OCI-LY1 (cell line): ENCODE results near the gene C4orf51.

Experiments used
- H2AFZ ChIP-seq: fragments of 200-600 bp; sonication (generic), shearing (Covaris generic); 2 replicates; pipeline ENCODE4 v1.6.0; 2014; ENCODE audit warnings: antibody characterized with exemption, mild to moderate bottlenecking, low read length
- H3F3A ChIP-seq: fragments of 200-600 bp; sonication (generic), shearing (Covaris generic); 2 replicates; pipeline ENCODE4 v1.6.0; 2014; ENCODE audit warnings: mild to moderate bottlenecking, antibody characterized with exemption, low read length, moderate library complexity; ENCODE audit not compliant: insufficient read depth
- H3K27ac ChIP-seq: fragments of 200-600 bp; sonication (generic); 2 replicates; pipeline ENCODE4 v1.5.1; 2014; ENCODE audit warnings: low read length, mixed run types, mild to moderate bottlenecking, low read depth; ENCODE audit not compliant: poor library complexity, severe bottlenecking
- H3K27me3 ChIP-seq: fragments of 200-600 bp; sonication (generic); 2 replicates; pipeline ENCODE4 v1.6.0; 2014; ENCODE audit warnings: antibody characterized with exemption, mild to moderate bottlenecking, low read length, moderate library complexity; ENCODE audit not compliant: insufficient read depth
- H3K36me3 ChIP-seq: fragments of 200-600 bp; sonication (generic); 2 replicates; pipeline ENCODE4 v1.6.1; 2014; ENCODE audit warnings: mild to moderate bottlenecking, antibody characterized with exemption, low read length, moderate library complexity, mixed read lengths; ENCODE audit not compliant: insufficient read depth
- H3K4me1 ChIP-seq: fragments of 200-600 bp; sonication (generic); 2 replicates; pipeline ENCODE4 v1.5.1; 2014; ENCODE audit warnings: mild to moderate bottlenecking, low read length, moderate library complexity; ENCODE audit not compliant: insufficient read depth, severe bottlenecking
- H3K4me2 ChIP-seq: fragments of 200-600 bp; sonication (generic), shearing (Covaris generic); 2 replicates; pipeline ENCODE4 v1.6.1; 2014; ENCODE audit warnings: low read length
- H3K4me3 ChIP-seq: fragments of 200-600 bp; sonication (generic); 2 replicates; pipeline ENCODE4 v1.5.1; 2014; ENCODE audit warnings: low read length, low read depth, mild to moderate bottlenecking, mixed read lengths; ENCODE audit not compliant: poor library complexity, severe bottlenecking
- H3K79me2 ChIP-seq: fragments of 200-600 bp; shearing (Covaris generic); 2 replicates; pipeline ENCODE4 v1.6.1; 2016; ENCODE audit warnings: mixed run types, low read length, mixed read lengths; ENCODE audit not compliant: insufficient read depth
- H3K9ac ChIP-seq: fragments of 200-600 bp; sonication (generic), shearing (Covaris generic); 2 replicates; pipeline ENCODE4 v1.6.1; 2014; ENCODE audit warnings: mild to moderate bottlenecking, low read length, mixed read lengths
- H3K9me2 ChIP-seq: fragments of 200-600 bp; sonication (generic), shearing (Covaris generic); 2 replicates; pipeline ENCODE4 v1.6.1; 2014; ENCODE audit warnings: low read depth, mild to moderate bottlenecking, low read length, mixed read lengths
- H3K9me3 ChIP-seq: fragments of 200-600 bp; shearing (Covaris generic); 2 replicates; pipeline ENCODE4 v1.6.1; 2014; ENCODE audit warnings: low read length, mixed read lengths
- H4K20me1 ChIP-seq: fragments of 200-600 bp; sonication (generic), shearing (Covaris generic); 2 replicates; pipeline ENCODE4 v1.6.0; 2016; ENCODE audit warnings: mild to moderate bottlenecking, low read length; ENCODE audit not compliant: insufficient read depth
- EZH2 ChIP-seq: fragments of 200-600 bp; sonication (generic), shearing (Covaris generic); IDR thresholded peaks from 2 replicates; pipeline ENCODE4 v1.8.0; 2017; ENCODE audit warnings: borderline replicate concordance, mixed run types, mild to moderate bottlenecking, antibody characterized with exemption, low read length, moderate library complexity, mixed read lengths
- TF ChIP-seq, protein P1 (sequence below): fragments of 200-600 bp; sonication (generic), shearing (Covaris generic); IDR thresholded peaks from 2 replicates; pipeline ENCODE4 v1.5.1; 2017; ENCODE audit warnings: mild to moderate bottlenecking, antibody characterized with exemption, low read length, moderate library complexity, mixed read lengths

The C4orf51 gene

DNA sequence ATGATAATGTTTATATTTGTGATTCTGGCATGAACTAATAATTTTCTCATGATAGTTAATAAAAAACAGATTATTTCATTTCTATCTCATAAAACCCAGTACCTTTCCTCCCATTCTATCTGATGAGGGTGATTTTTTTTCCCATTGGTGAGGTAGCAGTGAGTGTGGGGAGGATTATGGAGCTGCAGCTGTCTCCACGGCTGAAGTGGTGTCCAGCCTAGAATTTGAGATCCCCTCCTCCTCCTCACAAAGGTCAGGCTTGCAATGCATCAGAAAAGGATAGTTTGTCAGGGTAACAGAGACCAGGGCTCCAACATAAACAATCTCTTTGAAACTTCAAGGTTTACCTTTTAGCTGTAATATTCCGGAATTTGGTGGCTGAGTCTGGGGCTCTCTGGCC is 60.9 kb downstream of the C4orf51 start:
- H3K36me3 ChIP-seq = no peaks in the 10 kb centered on the region
- H3K9me3 ChIP-seq = no peaks in the 10 kb centered on the region
- no peak overlapping the region for H3K4me3 ChIP-seq
- no peak overlapping the region for H3K9ac ChIP-seq
- TF ChIP-seq, protein P1, sequence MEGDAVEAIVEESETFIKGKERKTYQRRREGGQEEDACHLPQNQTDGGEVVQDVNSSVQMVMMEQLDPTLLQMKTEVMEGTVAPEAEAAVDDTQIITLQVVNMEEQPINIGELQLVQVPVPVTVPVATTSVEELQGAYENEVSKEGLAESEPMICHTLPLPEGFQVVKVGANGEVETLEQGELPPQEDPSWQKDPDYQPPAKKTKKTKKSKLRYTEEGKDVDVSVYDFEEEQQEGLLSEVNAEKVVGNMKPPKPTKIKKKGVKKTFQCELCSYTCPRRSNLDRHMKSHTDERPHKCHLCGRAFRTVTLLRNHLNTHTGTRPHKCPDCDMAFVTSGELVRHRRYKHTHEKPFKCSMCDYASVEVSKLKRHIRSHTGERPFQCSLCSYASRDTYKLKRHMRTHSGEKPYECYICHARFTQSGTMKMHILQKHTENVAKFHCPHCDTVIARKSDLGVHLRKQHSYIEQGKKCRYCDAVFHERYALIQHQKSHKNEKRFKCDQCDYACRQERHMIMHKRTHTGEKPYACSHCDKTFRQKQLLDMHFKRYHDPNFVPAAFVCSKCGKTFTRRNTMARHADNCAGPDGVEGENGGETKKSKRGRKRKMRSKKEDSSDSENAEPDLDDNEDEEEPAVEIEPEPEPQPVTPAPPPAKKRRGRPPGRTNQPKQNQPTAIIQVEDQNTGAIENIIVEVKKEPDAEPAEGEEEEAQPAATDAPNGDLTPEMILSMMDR = no peak
- TF ChIP-seq EZH2 = no peak
- H3K9me2 ChIP-seq = no peaks in the 10 kb centered on the region
- no peak overlapping the region for H3K4me2 ChIP-seq
- no peaks in the 10 kb centered on the region for H3K27me3 ChIP-seq
- H4K20me1 ChIP-seq = no peaks in the 10 kb centered on the region
- H2AFZ ChIP-seq = no peak overlapping the region
- no peaks in the 10 kb centered on the region for H3K4me1 ChIP-seq
- no peaks in the 10 kb centered on the region for H3K79me2 ChIP-seq
- H3K27ac ChIP-seq = no peak overlapping the region
- H3F3A ChIP-seq = no peaks in the 10 kb centered on the region

- Histone ChIP-seq H3K79me2 (no peaks in the 10 kb centered on the region), H3K27ac (no peak overlapping the region), H3K27me3 (0 out of 2 replicates have a peak, but pooled peaks cover 5% of the 10 kb centered on the region), H3F3A (no peaks in the 10 kb centered on the region), H3K9me2 (no peaks in the 10 kb centered on the region), H3K4me3 (no peak overlapping the region), H3K4me2 (no peak overlapping the region), H3K36me3 (no peaks in the 10 kb centered on the region; the same call in 1 of the 2 replicates), H3K9ac (no peak overlapping the region), H3K9me3 (no peaks in the 10 kb centered on the region), H4K20me1 (no peaks in the 10 kb centered on the region), H3K4me1 (no peaks in the 10 kb centered on the region), H2AFZ (no peak overlapping the region)
- no peak for TF ChIP-seq EZH2
- TF ChIP-seq, protein P1 = no peak
Observed at GRCh38 chr4:145743641-145744040, 63.7 kb downstream of the C4orf51 start.

GRCh38 chr4:145755802-145756201 is 75.9 kb downstream of the C4orf51 start:
- no peak overlapping the region for H3K9ac ChIP-seq
- H3K9me3 ChIP-seq = no peaks in the 10 kb centered on the region
- H3F3A ChIP-seq = no peaks in the 10 kb centered on the region
- no peaks in the 10 kb centered on the region for H3K9me2 ChIP-seq
- no peaks in the 10 kb centered on the region for H4K20me1 ChIP-seq
- H3K4me1 ChIP-seq = no peaks in the 10 kb centered on the region
- H3K36me3 ChIP-seq = peaks cover 17% of the 10 kb centered on the region
- no peak overlapping the region for H3K4me2 ChIP-seq
- no peak overlapping the region for H2AFZ ChIP-seq
- no peaks in the 10 kb centered on the region for H3K27me3 ChIP-seq
- H3K79me2 ChIP-seq = no peaks in the 10 kb centered on the region
- H3K27ac ChIP-seq = no peak overlapping the region
- TF ChIP-seq EZH2 = no peak
- TF ChIP-seq, protein P1 = no peak
- no peak overlapping the region for H3K4me3 ChIP-seq
